HL-60 (cell line): ENCODE data around the gene IFIT1B.

Experiments
- CTCF ChIP-seq: IDR thresholded peaks from one replicate; pipeline ENCODE4 v1.5.1; 2011; ENCODE audit warnings: low read length, control low read depth, inconsistent platforms; ENCODE audit not compliant: insufficient read depth
- GABPA ChIP-seq: IDR thresholded peaks from 2 replicates; pipeline ENCODE4 v1.6.1; 2012; ENCODE audit warnings: low read depth
- POLR2AphosphoS5 ChIP-seq: IDR thresholded peaks from 2 replicates; pipeline ENCODE4 v1.6.1; 2012; ENCODE audit warnings: low read depth
- REST ChIP-seq: IDR thresholded peaks from 2 replicates; pipeline ENCODE4 v1.6.1; 2012; ENCODE audit warnings: low read depth; ENCODE audit not compliant: insufficient replicate concordance
- SPI1 ChIP-seq: IDR thresholded peaks from 2 replicates; pipeline ENCODE4 v1.6.1; 2012; ENCODE audit warnings: low read depth, mild to moderate bottlenecking, borderline replicate concordance

GRCh38 chr10:89347701-89348457 is 30.0 kb upstream of the IFIT1B start:
- TF ChIP-seq CTCF, result no peak
- TF ChIP-seq REST, result no peak
- no peak for TF ChIP-seq POLR2AphosphoS5
- TF ChIP-seq GABPA, result no peak
- TF ChIP-seq SPI1, result no peak
